Stimulated activated CD4-positive, alpha-beta T cell treated with anti-CD3 and anti-CD28 coated beads, Interleukin-15, amount 100 ng/mL, for 1 hour (primary cell): Measurements from ENCODE around the gene WNT7A.
A peak's percentile ranks its signal among the peaks of the same experiment; 100 is the strongest.

ENCODE experiments used
- DNase-seq, 2 donors: peaks; one replicate each; pipeline ENCODE4 v3.0.0-alpha.2; 2020; ENCODE audit warnings: low read depth in 1 of 2, low spot score in 1 of 2

WNT7A gene

GRCh38 chr3:13885704-13886010 is 5.8 kb upstream of the WNT7A start:
- DNase-seq: no peak

GRCh38 chr3:13884851-13885703 is 5.2 kb upstream of the WNT7A start:
- DNase-seq: peak in 1 of 2 donors; percentile 50

GRCh38 chr3:13883681-13884080 is 3.8 kb upstream of the WNT7A start:
- no peak for DNase-seq

DNA sequence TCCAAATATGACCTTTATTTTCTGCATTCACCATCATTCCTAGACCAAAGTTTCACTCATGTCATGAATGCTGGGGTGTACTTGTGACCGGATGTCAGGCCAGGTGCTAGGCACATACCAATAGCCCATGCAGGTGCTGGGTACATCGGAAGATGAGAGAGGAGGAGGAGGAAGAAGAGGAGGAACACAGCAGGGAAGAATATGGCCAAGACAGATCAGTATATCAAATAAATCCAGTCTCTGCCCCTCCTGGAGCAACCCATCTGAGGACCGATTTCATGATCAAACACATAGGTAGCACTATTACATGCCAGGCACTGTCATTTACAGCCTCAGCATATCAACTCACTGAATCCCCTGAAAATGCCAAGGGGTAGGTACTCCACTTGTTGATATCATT is 3.0 kb upstream of the WNT7A start:
- DNase-seq: no peak

- no peak for DNase-seq
These were observed 1.9 kb upstream of the WNT7A start for GRCh38 chr3:13881536-13882410.

GRCh38 chr3:13880811-13881156 is 913 bp upstream of the WNT7A start:
- DNase-seq: no peak

DNA sequence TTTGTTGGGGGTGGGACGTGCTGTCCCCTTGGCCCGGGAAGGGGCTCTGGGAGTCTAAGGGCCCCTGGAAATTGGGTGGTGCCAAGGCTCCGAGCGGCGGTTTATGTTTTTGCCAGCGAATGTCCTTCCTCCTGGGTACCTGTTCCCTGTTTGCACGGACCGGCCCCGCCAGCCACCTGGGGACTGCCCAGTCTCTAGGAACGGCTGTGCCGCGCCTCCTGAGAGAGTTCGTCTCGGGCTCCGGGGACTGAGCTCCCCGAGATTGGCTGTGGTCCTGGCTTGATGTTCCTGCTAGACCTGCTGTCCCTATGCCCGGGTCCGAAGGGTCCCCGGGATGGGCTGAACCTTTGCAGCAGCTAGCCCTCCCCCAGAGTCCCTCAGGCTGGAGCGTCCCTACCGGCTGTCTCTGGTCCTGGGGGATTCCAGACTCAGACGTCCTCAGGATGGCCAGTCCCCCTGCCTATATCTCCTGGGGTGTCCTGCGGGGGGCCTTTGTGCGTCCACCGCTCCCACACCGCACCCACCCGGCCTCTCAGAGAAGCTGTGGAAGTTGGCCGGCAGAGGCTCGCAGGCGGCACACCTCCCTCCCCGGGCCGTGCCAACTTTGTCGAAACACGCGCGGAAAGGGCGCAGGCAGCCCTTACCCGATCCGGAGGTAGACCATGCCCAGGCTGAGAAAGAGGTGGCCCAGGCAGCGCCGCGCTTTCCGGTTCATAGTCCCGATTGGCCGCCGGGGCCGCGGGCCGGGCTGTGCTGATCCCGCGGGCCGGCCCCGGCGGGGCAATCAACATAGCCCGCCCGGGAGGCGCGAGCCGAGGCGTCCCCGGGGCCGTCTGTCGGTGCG is 547 bp downstream of the WNT7A start:
- DNase-seq: no peak

GRCh38 chr3:13878281-13879101 is 1.4 kb downstream of the WNT7A start:
- DNase-seq: no peak

GRCh38 chr3:13877911-13878280 is 2.0 kb downstream of the WNT7A start:
- DNase-seq: no peak

GRCh38 chr3:13876451-13877100 is 3.3 kb downstream of the WNT7A start:
- no peak for DNase-seq

DNA sequence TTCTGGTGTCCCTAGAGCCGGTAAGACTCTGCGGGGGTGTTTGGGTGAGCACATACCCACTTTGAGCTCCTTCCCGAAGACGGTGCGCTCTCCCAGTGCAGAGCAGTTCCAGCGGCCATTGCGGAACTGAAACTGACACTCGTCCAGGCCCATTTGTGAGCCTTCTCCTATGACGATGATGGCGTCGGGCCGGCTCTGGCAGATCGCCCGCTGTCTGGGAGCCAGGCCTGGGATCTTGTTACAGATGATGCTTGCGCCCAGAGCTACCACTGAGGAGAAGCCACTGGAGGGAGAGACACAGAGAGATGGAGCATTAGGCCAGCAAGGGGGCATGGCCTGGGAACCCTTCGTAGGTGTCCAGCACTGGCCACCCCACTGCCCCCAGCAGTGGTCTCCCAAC is 5.0 kb downstream of the WNT7A start:
- DNase-seq: no peak

- no peak for DNase-seq
These were observed 6.1 kb downstream of the WNT7A start for GRCh38 chr3:13873818-13874217.

GRCh38 chr3:13872451-13872850 is 7.4 kb downstream of the WNT7A start:
- no peak for DNase-seq

GRCh38 chr3:13871791-13872190 is 8.1 kb downstream of the WNT7A start:
- DNase-seq: no peak

GRCh38 chr3:13870902-13871301 is 9.0 kb downstream of the WNT7A start:
- no peak for DNase-seq

GRCh38 chr3:13869761-13870343 is 10.0 kb downstream of the WNT7A start:
- DNase-seq: no peak

DNA sequence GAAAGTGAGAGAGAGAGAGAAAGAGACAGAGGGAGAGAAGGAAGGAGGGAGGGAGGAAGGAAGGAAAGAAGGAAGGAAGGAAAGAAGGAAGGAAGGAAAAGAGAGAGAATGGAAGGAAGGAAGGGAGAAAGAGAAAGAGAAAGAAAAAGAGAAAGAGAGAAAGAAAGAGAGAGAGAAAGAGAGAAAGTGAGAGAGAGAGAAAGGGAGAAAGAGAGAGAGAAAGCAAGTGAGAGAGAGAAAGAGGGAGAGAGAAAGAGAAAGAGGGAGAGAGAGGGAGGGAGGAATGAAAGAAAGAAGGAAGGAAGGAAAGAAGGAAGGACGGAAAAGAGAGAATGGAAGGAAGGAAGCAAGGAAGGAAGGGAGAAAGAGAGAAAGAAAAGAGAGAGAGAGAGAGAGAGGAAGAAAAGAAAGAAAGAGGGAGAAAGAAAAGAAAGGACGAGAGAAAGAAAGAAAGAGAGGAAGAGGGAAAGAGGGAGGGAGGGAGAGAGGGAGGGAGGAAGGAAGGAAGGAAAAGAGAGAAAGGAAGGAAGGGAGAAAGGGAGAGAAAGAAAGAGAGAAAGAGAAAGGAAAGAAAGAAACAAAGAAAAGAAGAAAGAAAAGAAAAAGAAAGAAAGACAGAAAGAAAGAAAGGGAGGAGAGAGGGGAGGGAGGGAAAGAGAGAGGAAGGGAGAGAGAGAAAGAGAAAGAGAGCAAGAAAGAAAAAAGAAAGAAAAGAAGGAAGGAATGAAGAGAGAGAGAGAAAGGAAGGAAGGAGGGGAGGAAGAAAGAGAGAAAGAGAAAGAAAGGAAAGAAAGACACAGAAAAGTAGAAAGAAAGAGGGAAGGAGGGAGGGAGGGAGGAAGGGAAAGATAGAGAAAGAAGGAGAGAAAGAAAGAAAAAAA is 10.8 kb downstream of the WNT7A start:
- no peak for DNase-seq

DNA sequence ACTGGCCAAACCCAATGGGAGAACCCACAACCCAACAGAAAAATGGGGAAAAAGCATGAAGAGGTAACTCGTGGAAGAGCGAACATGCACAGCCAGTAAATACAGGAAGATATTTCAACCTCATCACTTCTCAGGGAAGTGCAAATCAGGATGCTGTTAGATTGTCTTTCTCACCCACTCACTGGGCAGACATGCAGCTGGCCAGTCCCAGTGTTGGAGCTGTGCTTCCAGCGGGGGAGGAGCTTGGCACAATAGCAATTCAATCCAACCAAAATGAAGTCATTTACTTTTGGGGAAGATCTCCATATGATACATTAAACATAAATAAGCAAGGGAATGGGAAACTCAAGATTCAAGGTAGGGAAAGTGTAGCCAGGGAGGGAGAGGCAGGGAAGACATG is 12.1 kb downstream of the WNT7A start:
- no peak for DNase-seq
